Keratinocyte (primary cell): ENCODE data around the gene MFSD6. TPM values are rescaled to one million over a fixed set of nuclear protein-coding genes. Genes with fewer than 3 reads are reported as not detected.

Source experiments
- DNase-seq: peaks from one replicate; pipeline ENCODE4 v3.0.0-alpha.2; 2011; ENCODE audit warnings: low read depth, missing footprints, low spot score
- FAIRE-seq: peaks from 2 replicates; lab custom pipeline; 2011; peaks lifted over from hg19 to GRCh38; lab: Jason Lieb, UNC
- H2AFZ ChIP-seq: 2 replicates; pipeline ENCODE4 v1.6.0; 2012; ENCODE audit warnings: low read length, control low read depth, inconsistent platforms; ENCODE audit not compliant: control insufficient read depth
- H3K27ac ChIP-seq: 2 replicates; pipeline ENCODE4 v1.5.1; 2011; ENCODE audit warnings: low read length; ENCODE audit not compliant: control insufficient read depth, insufficient read depth
- H3K27me3 ChIP-seq: 3 replicates; pipeline ENCODE4 v1.6.0; 2011; ENCODE audit warnings: low read length; ENCODE audit not compliant: control insufficient read depth, insufficient read depth; ENCODE audit errors: extremely low read depth
- H3K36me3 ChIP-seq, 2 experiments: 2 replicates in 1 of 2; 3 replicates in 1 of 2; pipeline ENCODE4 v1.5.1; 2011; ENCODE audit warnings: low read length in 2 of 2, mild to moderate bottlenecking in 1 of 2; ENCODE audit not compliant: control insufficient read depth in 2 of 2, insufficient read depth in 2 of 2; ENCODE audit errors: extremely low read depth in 1 of 2
- H3K4me1 ChIP-seq: 3 replicates; pipeline ENCODE4 v1.5.1; 2011; ENCODE audit warnings: low read length; ENCODE audit not compliant: control insufficient read depth, insufficient read depth; ENCODE audit errors: extremely low read depth
- H3K4me2 ChIP-seq: 3 replicates; pipeline ENCODE4 v1.6.0; 2011; ENCODE audit warnings: low read depth, low read length; ENCODE audit not compliant: control insufficient read depth, insufficient read depth; ENCODE audit errors: extremely low read depth
- H3K4me3 ChIP-seq, 3 experiments: fragments of 200-600 bp in 1 of 3; sonication (generic) in 1 of 3; 2 replicates in 2 of 3; 3 replicates in 1 of 3; pipeline ENCODE4 v1.5.1; 2011 to 2016; ENCODE audit warnings: low read length in 3 of 3, mild to moderate bottlenecking in 3 of 3, control low read depth in 2 of 3, inconsistent platforms in 1 of 3, low read depth in 1 of 3, mixed read lengths in 1 of 3, mixed run types in 1 of 3, moderate library complexity in 1 of 3; ENCODE audit not compliant: control insufficient read depth in 2 of 3, insufficient read depth in 2 of 3; ENCODE audit errors: extremely low read depth in 1 of 3
- H3K79me2 ChIP-seq: 2 replicates; pipeline ENCODE4 v1.6.0; 2012; ENCODE audit warnings: low read length; ENCODE audit not compliant: control insufficient read depth, insufficient read depth
- H3K9ac ChIP-seq: 3 replicates; pipeline ENCODE4 v1.6.0; 2011; ENCODE audit warnings: low read length; ENCODE audit not compliant: control insufficient read depth, insufficient read depth; ENCODE audit errors: extremely low read depth
- H3K9me1 ChIP-seq: 3 replicates; pipeline ENCODE4 v1.6.0; 2011; ENCODE audit warnings: low read length; ENCODE audit not compliant: control insufficient read depth, insufficient read depth; ENCODE audit errors: extremely low read depth
- H3K9me3 ChIP-seq: 2 replicates; pipeline ENCODE4 v1.5.1; 2012; ENCODE audit warnings: low read depth, low read length; ENCODE audit not compliant: control insufficient read depth
- H4K20me1 ChIP-seq: 3 replicates; pipeline ENCODE4 v1.6.0; 2011; ENCODE audit warnings: low read length; ENCODE audit not compliant: control insufficient read depth, insufficient read depth; ENCODE audit errors: extremely low read depth
- CTCF ChIP-seq, 3 experiments: IDR thresholded peaks in 1 of 3; conservative IDR thresholded peaks in 1 of 3; optimal IDR thresholded peaks in 1 of 3; 2 replicates in 2 of 3; 3 replicates in 1 of 3; pipeline versions ENCODE3 to v1.5.1; 2011; ENCODE audit warnings: low read length in 3 of 3, mild to moderate bottlenecking in 3 of 3, moderate library complexity in 2 of 3, control low read depth in 1 of 3, inconsistent platforms in 1 of 3; ENCODE audit not compliant: insufficient read depth in 2 of 3; ENCODE audit errors: extremely low read depth in 1 of 3
- EZH2 ChIP-seq: IDR thresholded peaks from one replicate; pipeline ENCODE4 v1.6.1; 2012; ENCODE audit warnings: inconsistent platforms, mild to moderate bottlenecking, low read length, moderate library complexity
- dilution Hi-C: fragments of 300-500 bp; cut with MboI; formaldehyde crosslinking; loops from one replicate; pipeline ENCODE4 v1.7.0; 2020; ENCODE audit warnings: low sequenced_read_pairs; ENCODE audit not compliant: extremely low pct_ligation_motif_present
- polyA plus RNA-seq, 5 experiments: library from polyadenylated mRNA; depleted of rRNA in 3 of 5; stranded (reverse) in 3 of 5; stranded (forward) in 1 of 5; unstranded in 1 of 5; fragments of >200 nt; gene quantifications; 1 replicate in 1 of 5; 2 replicates in 3 of 5; 3 replicates in 1 of 5; pipeline versions ENCODE4 v1.2.1 to v1.2.3, GENCODE V29; 2011 to 2012; ENCODE audit warnings: missing spikeins in 2 of 5, low read depth in 1 of 5, low replicate concordance in 1 of 5

MFSD6 gene
- polyA plus RNA-seq, 1 donor (not counting 4 experiments of a cell fraction or from before 2014, with no cell fraction given), result 11.0 TPM

- Histone ChIP-seq H3K27ac (no peak overlapping the region), H3K9me3 (no peaks in the 10 kb centered on the region), H3K27me3 (no peaks in the 10 kb centered on the region), H2AFZ (no peak overlapping the region), H3K9me1 (no peaks in the 10 kb centered on the region), H3K36me3 (no peaks in the 10 kb centered on the region), H4K20me1 (no peaks in the 10 kb centered on the region), H3K4me1 (no peaks in the 10 kb centered on the region), H3K4me2 (no peak overlapping the region), H3K4me3 (no peak overlapping the region), H3K79me2 (no peaks in the 10 kb centered on the region), H3K9ac (no peak overlapping the region)
- dilution Hi-C loops, result no loop called here
- TF ChIP-seq EZH2, result no peak
- DNase-seq (no peak), FAIRE-seq (no peak)
Measured at GRCh38 chr2:190478572-190479195, 70.5 kb downstream of the MFSD6 start.

GRCh38 chr2:190481339-190481738, 73.2 kb downstream of the MFSD6 start:
- H3K27me3 ChIP-seq, result no peaks in the 10 kb centered on the region
- no peaks in the 10 kb centered on the region for H3K79me2 ChIP-seq
- no peak overlapping the region for H2AFZ ChIP-seq
- no peaks in the 10 kb centered on the region for H4K20me1 ChIP-seq
- no peak overlapping the region for H3K4me3 ChIP-seq
- no peaks in the 10 kb centered on the region for H3K36me3 ChIP-seq
- no peaks in the 10 kb centered on the region for H3K4me1 ChIP-seq
- dilution Hi-C loops, result no loop called here
- H3K4me2 ChIP-seq, result no peak overlapping the region
- no peaks in the 10 kb centered on the region for H3K9me1 ChIP-seq
- TF ChIP-seq EZH2 (no peak), CTCF (optimal IDR thresholded peaks at IDR 0.05 in 1 of 3, IDR thresholded peaks at IDR 0.05 in 1 of 3, conservative IDR thresholded peaks at IDR 0.05 in 1 of 3; ENCODE audit: extremely low read depth in 1 of 3, insufficient read depth in 2 of 3, low read length in 3 of 3) (no peak)
- no peaks in the 10 kb centered on the region for H3K9me3 ChIP-seq
- no peak overlapping the region for H3K9ac ChIP-seq
- DNase-seq (no peak), FAIRE-seq (no peak)
- no peak overlapping the region for H3K27ac ChIP-seq

- DNase-seq (no peak), FAIRE-seq (no peak)
Measured at GRCh38 chr2:190482451-190482850, 74.3 kb downstream of the MFSD6 start.

More at GRCh38 chr2:190482451-190482850, 74.3 kb downstream of the MFSD6 start:
- Histone ChIP-seq H3K9ac (no peak overlapping the region), H3K27me3 (no peaks in the 10 kb centered on the region), H3K79me2 (no peaks in the 10 kb centered on the region), H3K4me1 (no peaks in the 10 kb centered on the region), H4K20me1 (no peaks in the 10 kb centered on the region), H3K9me3 (no peaks in the 10 kb centered on the region), H3K27ac (no peak overlapping the region), H3K4me2 (no peak overlapping the region), H3K36me3 (no peaks in the 10 kb centered on the region), H3K4me3 (no peak overlapping the region), H3K9me1 (no peaks in the 10 kb centered on the region), H2AFZ (no peak overlapping the region)
- TF ChIP-seq EZH2 (no peak), CTCF (optimal IDR thresholded peaks at IDR 0.05 in 1 of 3, IDR thresholded peaks at IDR 0.05 in 1 of 3, conservative IDR thresholded peaks at IDR 0.05 in 1 of 3; ENCODE audit: extremely low read depth in 1 of 3, insufficient read depth in 2 of 3, low read length in 3 of 3) (no peak)
- dilution Hi-C loops, result no loop called here
